CD4-positive, alpha-beta T cell treated with Interleukin-6 for 4 hours (primary cell): ENCODE data around the gene CBX6.
"Not testable (repeated sequence)": the region's sequence is repeated elsewhere in the genome, so short reads cannot be mapped to it uniquely, and the experiment has no call there.

ENCODE experiments used
- DNase-seq: peaks from one replicate; pipeline ENCODE4 v3.0.0-alpha.2; 2020; ENCODE audit warnings: mixed read lengths

CBX6 gene

DNA sequence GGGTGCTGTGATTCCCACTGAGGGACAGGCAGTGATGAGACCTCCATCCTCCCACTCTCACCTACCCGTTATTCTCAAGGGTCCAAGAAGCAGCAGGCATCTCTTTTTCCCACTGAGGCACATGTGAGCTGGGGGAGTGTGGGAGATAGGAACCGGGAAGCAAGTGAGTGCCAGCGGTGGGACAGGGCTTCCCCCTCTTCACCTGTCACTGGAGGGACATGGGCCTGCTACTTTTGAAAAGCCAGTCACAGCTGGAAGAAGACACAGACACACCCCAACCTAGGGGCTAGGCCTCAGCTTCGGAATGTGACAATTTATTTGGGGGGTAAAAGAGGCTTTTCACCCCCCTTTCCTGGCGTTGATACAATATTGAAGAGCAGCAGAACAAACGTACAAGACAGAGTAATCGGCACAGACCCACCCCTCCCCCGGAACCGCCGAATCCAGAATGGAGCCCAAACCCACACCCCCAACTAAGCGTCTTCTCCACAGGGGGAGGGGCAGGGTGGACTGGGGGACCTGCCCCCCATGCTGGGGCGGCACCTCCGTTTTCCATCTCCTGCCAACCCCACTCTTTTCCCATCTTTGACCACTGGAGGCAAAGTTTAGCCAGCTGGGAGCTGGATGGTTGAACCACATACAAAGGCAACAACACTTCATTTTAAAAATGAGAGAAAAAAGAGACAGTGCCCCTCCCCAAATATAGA, 10.7 kb downstream of the CBX6 start:
- no peak for DNase-seq

- no peak for DNase-seq
Measured at GRCh38 chr22:38860283-38861169, 11.5 kb downstream of the CBX6 start.

DNA sequence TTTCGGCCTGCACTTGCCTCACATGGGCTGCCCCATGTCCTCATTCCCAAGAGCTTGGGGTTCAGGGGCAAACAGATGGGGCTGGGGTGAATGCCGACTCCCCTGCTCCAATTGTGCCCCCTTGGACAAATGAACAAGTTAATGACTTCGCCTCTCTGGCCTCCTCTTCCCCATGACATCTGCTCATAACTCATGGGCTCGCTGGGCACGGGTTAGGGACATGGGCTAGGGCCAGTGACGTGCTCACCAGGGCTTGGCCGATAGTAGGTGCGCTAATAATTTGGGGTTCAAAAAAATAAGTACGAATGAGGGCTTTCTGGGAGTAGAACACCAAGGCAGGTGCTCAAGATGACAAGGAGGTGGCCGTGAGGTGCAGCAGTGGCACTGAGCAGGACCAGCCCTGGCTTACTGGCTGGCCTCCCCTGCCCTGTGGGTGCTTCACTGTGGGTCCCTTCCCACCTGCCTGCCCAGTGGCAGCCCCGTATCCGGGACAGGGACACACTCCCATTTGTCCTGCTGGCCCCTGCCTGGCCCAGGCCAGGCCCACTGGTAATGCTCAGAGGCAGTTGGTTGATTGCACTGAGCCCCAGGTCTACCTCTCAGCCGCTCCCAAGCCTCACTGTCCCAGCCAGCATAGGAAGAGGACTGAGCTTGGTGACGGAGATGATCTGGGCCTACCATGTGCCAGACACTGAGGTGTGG, 12.3 kb downstream of the CBX6 start:
- DNase-seq, result no peak

- no peak for DNase-seq
Measured at GRCh38 chr22:38858492-38858891, 13.5 kb downstream of the CBX6 start.

DNA sequence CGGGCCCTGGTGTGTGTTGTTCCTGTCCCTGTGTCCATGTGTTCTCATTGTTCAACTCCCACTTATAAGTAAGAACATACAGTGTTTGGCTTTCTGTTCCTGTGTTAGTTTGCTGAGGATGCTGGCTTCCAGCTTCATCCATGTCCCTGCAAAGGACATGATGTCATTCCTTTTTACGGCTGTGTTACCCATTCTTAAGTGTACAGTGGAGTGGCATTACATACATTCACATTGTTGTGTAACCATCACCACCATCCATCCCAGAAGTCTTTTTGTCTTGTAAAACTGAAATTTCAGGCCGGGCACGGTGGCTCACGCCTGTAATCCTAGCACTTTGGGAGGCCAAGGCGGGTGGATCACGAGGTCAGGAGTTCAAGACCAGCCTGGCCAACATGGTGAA, 17.5 kb downstream of the CBX6 start:
- not testable (repeated sequence) for DNase-seq

GRCh38 chr22:38853883-38854282, 18.1 kb downstream of the CBX6 start:
- DNase-seq, result not testable (repeated sequence)

DNA sequence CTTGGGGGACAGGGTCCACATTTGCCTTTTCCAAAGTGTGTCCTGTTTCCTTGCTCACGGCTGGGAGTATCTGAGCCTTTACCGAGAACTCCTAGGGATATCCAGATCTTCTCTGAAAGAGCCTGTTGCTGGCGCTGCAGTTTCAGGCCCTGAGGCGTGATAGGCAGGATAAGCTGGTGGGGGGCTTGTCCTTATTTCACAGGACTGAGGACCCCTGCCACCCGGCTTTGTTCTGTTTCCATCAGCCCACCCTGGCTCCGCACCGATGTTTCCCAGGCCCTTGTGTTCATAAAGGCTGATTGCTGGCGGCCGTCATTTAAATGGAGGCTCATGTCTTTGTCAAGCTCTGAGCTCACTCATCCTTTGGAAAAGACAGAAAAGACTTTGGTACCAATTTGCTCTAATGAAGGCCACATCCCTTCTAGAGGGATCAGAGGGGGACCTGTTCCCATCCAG, 18.8 kb downstream of the CBX6 start:
- DNase-seq, result no peak

DNA sequence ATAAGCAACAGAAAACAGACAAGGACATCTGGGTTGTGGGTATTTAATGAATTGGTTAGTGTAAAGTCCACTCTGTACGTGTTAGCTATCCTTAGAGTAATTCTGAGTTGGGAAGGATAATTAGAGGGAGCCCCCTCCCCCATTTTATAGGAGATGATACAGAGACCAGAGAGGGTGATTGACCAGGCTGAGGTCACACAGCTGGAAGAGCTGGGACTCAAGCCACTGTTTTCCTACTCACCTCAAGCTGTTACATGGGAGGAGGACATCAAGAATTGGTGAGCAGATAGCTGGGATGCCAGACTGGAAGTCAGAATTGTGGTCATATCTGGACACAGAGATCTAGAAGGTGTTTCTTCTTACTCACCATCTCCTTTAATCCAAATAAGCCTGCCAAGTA, 19.5 kb downstream of the CBX6 start:
- DNase-seq, result no peak

GRCh38 chr22:38850941-38851849, 20.8 kb downstream of the CBX6 start:
- no peak for DNase-seq

DNA sequence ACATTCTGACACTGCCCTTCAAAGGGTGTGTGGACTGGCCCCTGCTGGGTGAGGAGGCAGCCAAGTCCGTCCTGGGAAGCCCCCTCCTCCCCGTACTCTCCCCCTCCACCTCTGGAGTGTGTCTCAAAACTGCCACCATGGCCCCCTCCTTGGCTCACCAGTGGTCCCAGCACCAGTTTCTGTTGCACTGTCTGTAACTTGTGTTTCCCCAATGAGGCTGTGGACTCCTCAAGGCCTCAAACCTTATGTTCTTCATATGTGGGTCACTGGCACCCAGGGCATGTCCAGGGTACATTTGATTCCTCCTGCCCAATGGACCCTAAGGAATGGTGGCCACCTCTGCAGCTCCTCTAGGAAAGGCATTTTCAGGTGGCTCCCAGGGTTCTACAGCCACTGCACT, 21.6 kb downstream of the CBX6 start:
- DNase-seq, result no peak

- DNase-seq, result no peak
Measured at GRCh38 chr22:38849811-38850210, 22.2 kb downstream of the CBX6 start.

DNA sequence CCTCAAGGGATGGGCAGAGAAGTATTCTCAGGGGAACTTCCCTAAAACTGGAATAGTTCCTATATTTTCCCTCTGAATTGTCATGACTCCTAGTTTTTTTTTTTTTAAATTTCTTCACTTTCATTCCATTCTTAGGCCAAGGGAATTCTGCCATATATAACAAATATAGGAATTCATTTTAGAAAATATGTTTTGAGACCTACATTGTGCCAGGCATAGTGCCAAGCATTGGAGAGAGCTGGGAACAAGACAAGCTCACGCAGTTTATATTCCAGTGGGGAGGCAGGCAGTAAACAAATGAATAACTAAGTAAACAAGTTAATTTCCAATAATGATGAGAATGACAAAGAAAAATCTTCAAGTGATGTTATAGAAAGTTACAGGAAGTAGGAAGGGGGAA, 25.6 kb downstream of the CBX6 start:
- no peak for DNase-seq

GRCh38 chr22:38845004-38845740, 26.8 kb downstream of the CBX6 start:
- no peak for DNase-seq

DNA sequence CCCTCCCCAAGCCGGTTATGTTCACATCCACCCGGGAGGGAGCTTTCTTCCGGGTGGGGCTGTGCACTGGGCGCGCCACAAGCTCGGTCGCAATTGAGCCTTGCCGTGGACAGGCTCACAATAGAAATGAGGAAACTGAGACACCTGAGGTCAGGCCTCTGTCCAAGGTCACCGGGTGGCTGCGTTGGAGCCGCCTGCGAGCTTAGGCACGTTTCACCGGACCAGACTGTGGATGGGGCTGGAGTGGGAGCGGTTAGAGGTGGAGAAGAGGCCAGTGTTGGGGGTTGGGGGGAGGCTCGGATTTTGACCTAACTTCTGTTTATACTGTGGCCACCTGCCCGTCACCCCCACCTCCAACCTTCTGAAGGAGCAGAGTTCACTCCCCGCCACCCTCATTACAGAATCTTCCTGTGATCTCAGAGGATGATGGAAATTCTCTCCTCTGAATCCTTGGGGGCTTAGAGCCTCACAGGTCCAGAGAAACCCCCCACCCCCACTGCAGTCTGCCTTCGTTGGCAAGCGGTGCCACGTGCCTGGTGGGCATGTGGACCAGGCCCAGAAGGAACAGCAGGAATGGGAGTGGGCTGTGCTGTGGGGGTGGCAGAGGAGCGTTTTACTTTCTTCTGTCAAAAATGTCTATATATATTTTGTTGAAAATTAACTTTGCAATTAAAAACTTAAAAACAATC, 27.6 kb downstream of the CBX6 start:
- no peak for DNase-seq

DNA sequence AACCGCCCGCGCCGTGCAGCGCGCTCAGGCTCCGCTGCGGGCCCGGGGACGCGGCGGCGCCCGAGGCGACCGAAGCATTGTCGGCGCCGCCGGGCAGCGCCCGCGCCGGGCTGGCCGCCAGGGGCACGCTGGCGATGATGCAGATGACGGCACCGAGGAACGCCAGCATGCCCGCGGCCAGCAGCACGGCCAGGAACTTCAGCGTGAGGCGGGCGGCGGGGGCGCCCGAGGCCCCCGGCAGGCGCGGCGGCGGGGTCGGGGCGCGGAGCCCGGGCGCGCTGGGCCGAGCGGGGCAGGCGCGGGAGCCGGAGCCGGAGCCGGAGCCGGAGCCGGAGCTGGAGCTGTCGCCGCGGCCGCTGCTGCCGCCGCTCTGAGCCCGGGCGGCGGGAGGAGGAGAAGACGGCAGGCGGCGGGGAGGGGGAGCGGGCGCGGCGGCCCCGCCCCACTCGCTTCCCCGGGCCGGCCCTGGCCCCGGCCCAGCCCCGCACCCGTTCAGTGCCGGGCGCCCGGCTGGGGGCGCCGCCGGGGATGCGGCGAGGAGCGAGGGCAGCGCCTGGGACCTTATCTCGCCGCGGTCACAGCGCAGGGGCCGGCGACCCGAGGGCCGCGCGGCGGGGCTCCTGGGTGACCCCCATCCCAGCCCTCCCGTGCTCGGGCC, 28.2 kb downstream of the CBX6 start, which contains the start of gene NPTXR:
NPTXR (minus strand) TSS at position 372 of the 658 bp plus-strand sequence.
- DNase-seq, result peak; percentile 61

DNA sequence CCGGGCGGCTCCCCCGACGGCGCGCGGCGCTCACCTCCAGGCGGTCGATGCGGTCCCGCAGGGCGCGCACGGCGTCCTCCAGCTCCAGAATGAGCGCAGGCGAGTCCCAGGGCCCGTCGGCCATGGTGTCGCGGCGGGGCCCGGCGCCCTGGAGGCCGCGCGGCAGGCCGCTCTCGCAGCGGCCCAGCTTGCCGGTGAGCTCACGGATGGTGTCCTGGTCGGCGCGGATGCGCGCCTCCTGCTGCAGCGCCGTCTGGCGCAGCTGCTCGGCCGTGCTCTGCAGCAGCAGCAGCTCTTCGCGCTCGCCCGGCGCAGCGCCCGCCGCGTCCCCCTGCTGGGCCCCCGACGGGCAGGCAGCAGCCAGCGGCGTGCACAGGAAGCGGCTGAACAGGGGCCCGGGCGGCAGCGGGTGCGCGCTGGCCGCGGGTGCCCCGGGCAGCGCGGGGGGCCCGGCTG, 28.8 kb downstream of the CBX6 start:
- DNase-seq, result peak; percentile 62

DNA sequence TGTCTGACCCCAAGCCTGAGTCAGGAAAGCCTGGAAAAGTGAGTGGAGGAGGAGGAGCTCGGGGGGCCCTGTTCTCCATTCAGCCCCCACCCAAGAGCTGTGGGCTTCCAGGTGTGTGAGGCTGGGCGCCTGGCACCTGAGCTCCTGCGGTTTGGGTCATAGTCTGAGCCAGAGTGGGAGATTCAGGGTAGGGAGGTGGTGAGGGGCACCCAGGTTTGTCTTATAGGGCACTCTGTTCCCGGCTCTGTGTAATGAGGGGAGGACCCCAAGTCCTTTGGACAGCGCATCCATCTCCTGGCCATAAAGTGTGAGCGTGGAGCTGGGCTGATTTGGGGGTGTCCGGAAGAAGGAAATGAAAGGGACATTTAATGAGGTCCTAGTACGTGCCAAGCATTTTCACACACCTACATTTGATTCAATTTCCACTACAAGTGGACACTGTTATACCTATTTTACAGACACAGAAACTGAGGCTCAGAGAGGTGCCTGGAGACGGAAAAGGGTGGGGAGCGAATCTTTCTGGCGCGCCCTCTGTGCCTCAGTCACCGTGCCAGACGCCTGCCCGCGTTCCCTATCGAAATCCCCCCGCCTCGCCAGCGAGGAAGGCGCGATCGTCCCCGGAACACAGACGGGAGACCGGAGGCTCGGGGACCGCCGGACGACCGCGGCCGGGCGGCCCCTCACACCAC, 29.4 kb downstream of the CBX6 start:
- DNase-seq, result no peak

DNA sequence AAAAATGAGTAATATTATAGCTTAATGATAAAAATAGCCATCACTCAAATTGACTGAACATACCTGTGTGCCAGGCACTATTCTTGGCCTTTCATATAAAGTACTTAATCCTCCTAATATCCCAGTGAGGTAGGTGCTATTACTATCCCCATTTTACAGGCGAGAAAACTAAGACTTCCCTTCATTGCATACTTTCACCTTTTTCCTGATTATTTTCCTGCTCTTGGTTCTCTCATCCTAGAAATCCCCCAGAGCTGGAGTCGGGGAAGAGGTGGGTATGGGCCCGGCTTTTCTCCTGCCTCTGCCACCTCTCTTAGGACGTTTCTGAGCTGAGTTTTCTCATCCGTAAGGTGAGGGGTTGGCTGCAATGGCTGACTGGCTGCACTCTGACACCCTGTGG, 30.4 kb downstream of the CBX6 start:
- DNase-seq, result no peak

DNA sequence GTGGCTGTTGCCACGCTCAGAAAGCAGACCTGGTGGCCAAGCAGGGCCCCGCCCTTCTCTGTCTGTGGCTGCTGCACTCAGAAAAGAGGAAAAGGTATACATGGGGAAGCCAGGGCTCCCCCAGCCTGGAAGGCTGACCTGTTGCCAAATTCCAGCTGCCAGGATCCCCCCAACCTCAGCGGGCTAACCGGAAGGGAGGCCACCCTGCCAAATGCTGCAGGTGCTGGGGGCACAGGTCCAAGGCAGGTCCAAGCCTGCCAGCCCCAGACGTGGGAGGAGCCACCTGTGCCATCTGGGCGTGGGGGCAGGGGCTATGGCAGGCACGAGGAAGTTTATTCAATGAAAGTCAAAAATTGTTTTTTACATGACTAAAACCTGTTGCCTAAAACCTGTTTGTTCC, 30.8 kb downstream of the CBX6 start:
- no peak for DNase-seq

DNA sequence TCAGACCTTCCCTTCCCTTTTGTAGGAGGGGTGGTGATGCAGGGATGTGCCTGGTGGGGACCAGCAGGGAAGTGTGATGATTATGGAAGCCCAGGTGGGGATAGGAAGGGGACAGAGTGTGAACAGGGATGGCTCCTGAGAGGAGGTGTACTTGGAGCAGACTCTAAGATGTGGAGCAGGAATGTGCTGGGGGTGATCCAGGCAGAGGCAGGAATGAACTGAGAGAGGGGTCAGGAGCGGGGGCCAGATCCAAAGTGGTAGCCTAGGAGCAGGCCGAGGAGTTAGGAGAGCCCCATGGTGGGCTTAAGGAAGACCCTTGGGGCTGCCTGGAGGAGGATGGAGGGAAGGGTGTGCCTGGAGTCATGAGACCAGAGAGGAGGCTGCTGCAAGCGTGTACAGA, 31.9 kb downstream of the CBX6 start:
- no peak for DNase-seq
